PFSK-1 (cell line): ENCODE data around the gene VAV2.

Source experiments
- FOXP2 ChIP-seq: optimal IDR thresholded peaks from 2 replicates; pipeline ENCODE3; 2011; ENCODE audit warnings: borderline replicate concordance, control low read depth, inconsistent platforms; ENCODE audit not compliant: insufficient read depth; ENCODE audit errors: extremely low read length, extremely low read depth
- POLR2AphosphoS5 ChIP-seq: IDR thresholded peaks from 2 replicates; pipeline ENCODE4 v1.6.1; 2012; ENCODE audit warnings: low read depth, mild to moderate bottlenecking, control low read depth, low read length, moderate library complexity
- REST ChIP-seq, 2 experiments: IDR thresholded peaks; 2 replicates each; pipeline versions ENCODE4 v1.6.1 to v1.8.0; 2011 to 2012; ENCODE audit warnings: low read depth in 2 of 2, low read length in 2 of 2, control low read depth in 1 of 2, inconsistent platforms in 1 of 2, mild to moderate bottlenecking in 1 of 2, moderate library complexity in 1 of 2; ENCODE audit not compliant: insufficient read depth in 1 of 2
- SIN3A ChIP-seq: IDR thresholded peaks from 2 replicates; pipeline ENCODE4 v1.6.1; 2012; ENCODE audit warnings: mild to moderate bottlenecking, low read length, moderate library complexity, borderline replicate concordance; ENCODE audit not compliant: insufficient read depth
- TAF1 ChIP-seq: IDR thresholded peaks from 2 replicates; pipeline ENCODE4 v1.6.1; 2012; ENCODE audit warnings: low read length, control low read depth, borderline replicate concordance; ENCODE audit not compliant: insufficient read depth

The VAV2 gene

GRCh38 chr9:133742849-133743444 is 249.2 kb downstream of the VAV2 start:
- no peak for TF ChIP-seq SIN3A
- TF ChIP-seq POLR2AphosphoS5 = no peak
- TF ChIP-seq FOXP2 = no peak
- TF ChIP-seq TAF1 = no peak
- no peak for TF ChIP-seq REST (IDR thresholded peaks at IDR 0.05; ENCODE audit: insufficient read depth in 1 of 2, low read depth in 2 of 2, low read length in 2 of 2)

- TF ChIP-seq SIN3A (no peak), POLR2AphosphoS5 (no peak), REST (IDR thresholded peaks at IDR 0.05; ENCODE audit: insufficient read depth in 1 of 2, low read depth in 2 of 2, low read length in 2 of 2) (no peak), FOXP2 (no peak), TAF1 (no peak)
These were observed 249.9 kb downstream of the VAV2 start for GRCh38 chr9:133742251-133742650.

- no peak for TF ChIP-seq SIN3A
- no peak for TF ChIP-seq POLR2AphosphoS5
- no peak for TF ChIP-seq FOXP2
- TF ChIP-seq TAF1 = no peak
- no peak for TF ChIP-seq REST (IDR thresholded peaks at IDR 0.05; ENCODE audit: insufficient read depth in 1 of 2, low read depth in 2 of 2, low read length in 2 of 2)
These were observed 250.4 kb downstream of the VAV2 start for GRCh38 chr9:133741716-133742115.

GRCh38 chr9:133740911-133741310 is 251.2 kb downstream of the VAV2 start:
- TF ChIP-seq SIN3A = no peak
- no peak for TF ChIP-seq FOXP2
- no peak for TF ChIP-seq POLR2AphosphoS5
- no peak for TF ChIP-seq TAF1
- no peak for TF ChIP-seq REST (IDR thresholded peaks at IDR 0.05; ENCODE audit: insufficient read depth in 1 of 2, low read depth in 2 of 2, low read length in 2 of 2)
